Skeletal muscle tissue (tissue), 4 donors: ENCODE data around the gene CRYBA4. TPM values are rescaled to one million over a fixed set of nuclear protein-coding genes. Genes with fewer than 3 reads are reported as not detected.

Source experiments
- H3K27ac ChIP-seq: one replicate; pipeline ENCODE4 v1.7.0; 2013; ENCODE audit warnings: mild to moderate bottlenecking, low read depth, low read length, inconsistent platforms
- H3K27me3 ChIP-seq, 3 donors: one replicate each; pipeline ENCODE4 v1.7.0; 2013; ENCODE audit warnings: low read length in 3 of 3; ENCODE audit not compliant: control insufficient read depth in 3 of 3, insufficient read depth in 3 of 3
- H3K36me3 ChIP-seq, 3 donors: one replicate each; pipeline ENCODE4 v1.7.0; 2013; ENCODE audit warnings: low read length in 3 of 3; ENCODE audit not compliant: control insufficient read depth in 3 of 3, insufficient read depth in 3 of 3
- H3K4me1 ChIP-seq, 3 donors: one replicate each; pipeline ENCODE4 v1.7.0; 2013; ENCODE audit warnings: low read length in 3 of 3, mild to moderate bottlenecking in 3 of 3; ENCODE audit not compliant: control insufficient read depth in 3 of 3, insufficient read depth in 3 of 3
- H3K4me3 ChIP-seq, 3 donors: one replicate each; pipeline ENCODE4 v1.7.0; 2013; ENCODE audit warnings: low read length in 3 of 3
- H3K9ac ChIP-seq, 3 donors: one replicate each; pipeline ENCODE4 v1.7.0; 2013; ENCODE audit warnings: low read length in 3 of 3, mild to moderate bottlenecking in 3 of 3, moderate library complexity in 2 of 3, low read depth in 1 of 3
- H3K9me3 ChIP-seq, 3 donors: one replicate each; pipeline ENCODE4 v1.7.0; 2013; ENCODE audit warnings: low read length in 3 of 3; ENCODE audit not compliant: control insufficient read depth in 3 of 3
- total RNA-seq: library from RNA; depleted of rRNA; stranded (reverse); fragments of >200 nt; gene quantifications from one replicate; pipeline ENCODE4 v1.2.3, GENCODE V29; 2014
- donor health status: Osteomylitis.

CRYBA4 gene
- not detected for total RNA-seq

DNA sequence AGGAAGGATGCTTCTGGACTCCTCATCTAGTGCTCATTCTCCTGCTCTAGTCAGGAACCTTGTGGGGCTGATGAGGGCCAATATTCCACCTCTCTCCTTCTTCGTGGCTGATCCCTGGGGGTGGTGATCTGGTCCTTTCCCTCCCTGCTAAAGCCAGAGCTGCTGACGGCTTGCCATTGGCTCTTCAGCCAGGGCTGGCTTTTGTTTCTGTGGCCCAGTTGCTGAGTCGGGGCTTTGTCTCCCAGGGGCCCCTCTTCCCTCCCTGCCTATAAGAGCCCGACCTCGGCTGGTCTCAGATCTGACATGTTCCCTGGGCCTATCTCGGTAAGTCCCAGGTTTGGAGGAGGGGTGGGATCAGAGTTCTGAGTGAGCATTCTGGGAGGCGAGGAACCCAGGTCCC, at the start of gene CRYBA4:
CRYBA4 (plus strand) TSS at position 301 of the 400 bp plus-strand sequence. CDS start 634 bp downstream, outside the sequence.
- no peak within 1 kb of the TSS for H3K27ac ChIP-seq
- no peak within 1 kb of the TSS for H3K9ac ChIP-seq
- H3K4me3 ChIP-seq, result no peak within 1 kb of the TSS
- H3K27me3 ChIP-seq, result no peaks in the 10 kb centered on the region
- no peaks in the 10 kb centered on the region for H3K36me3 ChIP-seq
- H3K4me1 ChIP-seq, result peaks cover 2 to 5% (median 3%) of the 10 kb centered on the region in 3 donors
- no peaks in the 10 kb centered on the region for H3K9me3 ChIP-seq

DNA sequence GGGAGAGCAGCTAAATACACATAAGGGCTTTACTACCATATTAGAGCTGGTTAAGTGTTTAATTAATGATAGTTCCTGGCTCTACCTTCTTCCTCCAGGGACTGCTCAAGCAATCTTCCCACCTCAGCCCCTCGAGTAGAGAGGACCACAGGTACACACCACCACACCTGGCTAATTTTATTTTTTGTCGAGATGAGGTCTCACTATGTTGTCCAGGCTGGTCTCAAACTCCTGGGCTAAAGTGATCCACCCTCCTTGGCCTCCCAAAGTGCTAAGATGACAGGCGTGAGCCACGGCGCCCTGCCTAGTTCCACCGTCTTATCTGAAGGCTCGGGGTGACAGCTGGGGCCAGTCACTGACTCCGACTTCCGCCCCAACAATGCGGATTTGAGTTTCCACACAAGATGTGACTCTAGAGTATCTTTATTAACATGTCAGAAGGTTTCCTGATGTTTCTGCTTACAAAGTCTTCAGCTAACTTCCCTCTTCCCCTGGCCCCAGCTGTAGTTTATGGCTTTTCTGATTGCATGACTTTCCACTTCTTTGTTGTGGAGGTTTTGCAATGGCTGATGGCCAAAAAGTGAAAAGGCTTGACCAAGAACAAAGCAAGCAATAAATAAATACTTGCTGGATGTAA, 48.6 kb upstream of the CRYBA4 start:
- Histone ChIP-seq H3K27me3 (no peaks in the 10 kb centered on the region), H3K4me1 (peaks cover 22 to 38% (median 31%) of the 10 kb centered on the region in 3 donors), H3K27ac (peak overlapping the region; percentile 49), H3K4me3 (no peak overlapping the region), H3K9me3 (no peaks in the 10 kb centered on the region), H3K36me3 (no peaks in the 10 kb centered on the region), H3K9ac (peak overlapping the region in 1 of 3 donors; percentile 4)

DNA sequence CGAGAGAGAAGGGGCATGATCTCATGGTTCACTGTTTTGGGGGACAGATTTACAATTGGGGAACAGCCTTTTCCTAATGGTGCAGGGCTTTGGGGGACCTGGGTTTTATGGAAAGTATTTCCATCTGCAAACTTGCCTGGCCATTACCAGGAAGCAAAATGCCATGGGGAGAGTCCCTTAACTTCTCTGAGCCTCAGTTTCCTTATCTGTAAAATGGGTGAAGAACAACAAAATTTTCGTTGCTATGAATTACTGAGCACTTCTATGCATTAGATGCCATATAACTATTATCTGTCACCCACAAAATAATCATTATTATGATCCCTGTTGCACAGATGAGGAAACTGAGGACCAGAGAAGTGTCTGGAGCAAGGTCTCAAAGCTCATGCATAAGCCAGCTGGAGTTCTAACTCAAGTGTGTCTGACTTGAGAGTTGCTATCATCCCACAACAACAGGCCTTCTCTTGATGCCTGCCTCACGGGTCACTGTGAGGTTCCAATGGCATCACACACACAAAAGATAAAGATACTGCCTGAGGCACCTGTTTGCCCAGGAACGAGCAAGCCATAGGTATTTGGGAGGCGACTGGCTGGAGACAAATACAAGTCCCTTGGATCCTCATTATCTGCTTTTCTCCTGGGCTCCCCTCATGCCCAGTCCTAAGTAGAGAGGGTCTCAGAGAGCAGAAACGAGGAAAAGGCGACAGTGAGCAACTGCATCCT, 47.6 kb upstream of the CRYBA4 start:
- Histone ChIP-seq H3K36me3 (no peaks in the 10 kb centered on the region), H3K9ac (peak overlapping the region in 1 of 3 donors; percentile 35), H3K27ac (peak overlapping the region; percentile 31), H3K9me3 (no peaks in the 10 kb centered on the region), H3K4me3 (no peak overlapping the region), H3K4me1 (peaks cover 17 to 34% (median 29%) of the 10 kb centered on the region in 3 donors), H3K27me3 (no peaks in the 10 kb centered on the region)

DNA sequence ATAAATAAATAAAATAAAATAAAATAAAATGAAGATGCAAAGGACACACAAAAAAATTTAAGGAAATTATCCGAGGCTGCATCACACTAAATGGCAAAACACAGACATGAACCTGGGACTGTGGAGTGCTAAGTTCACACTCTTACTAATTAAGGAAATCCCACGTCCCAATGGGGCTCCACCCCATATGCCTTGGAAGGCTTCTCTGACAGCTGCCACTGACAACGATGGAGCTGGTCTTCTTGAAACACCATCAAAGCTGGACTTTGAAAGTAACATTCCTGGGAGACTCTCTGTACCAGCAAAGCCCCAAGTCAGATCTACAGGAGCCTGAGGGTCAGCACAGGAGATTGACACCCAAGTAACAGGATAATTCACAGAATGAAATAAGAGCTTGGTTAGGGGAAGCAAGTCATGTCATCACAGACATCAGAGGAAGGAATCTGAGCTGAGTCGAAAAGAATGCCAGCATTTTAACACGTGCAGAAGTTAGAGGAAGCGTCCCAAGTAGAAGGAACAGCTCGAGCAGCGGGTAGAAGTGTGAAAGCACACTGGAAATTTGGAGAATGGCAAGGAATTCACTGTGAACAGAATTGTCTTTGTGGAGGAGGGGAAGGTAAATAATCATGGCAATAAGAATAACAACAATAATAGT, 45.6 kb upstream of the CRYBA4 start:
- H3K4me1 ChIP-seq, result peaks cover 13 to 35% (median 34%) of the 10 kb centered on the region in 3 donors
- H3K27me3 ChIP-seq, result no peaks in the 10 kb centered on the region
- H3K9ac ChIP-seq, result peak overlapping the region in 1 of 3 donors; percentile 34
- peaks cover 0 to 2% (median 1%) of the 10 kb centered on the region in 3 donors for H3K36me3 ChIP-seq
- H3K27ac ChIP-seq, result peak overlapping the region; percentile 14
- no peak overlapping the region for H3K4me3 ChIP-seq
- H3K9me3 ChIP-seq, result no peaks in the 10 kb centered on the region

DNA sequence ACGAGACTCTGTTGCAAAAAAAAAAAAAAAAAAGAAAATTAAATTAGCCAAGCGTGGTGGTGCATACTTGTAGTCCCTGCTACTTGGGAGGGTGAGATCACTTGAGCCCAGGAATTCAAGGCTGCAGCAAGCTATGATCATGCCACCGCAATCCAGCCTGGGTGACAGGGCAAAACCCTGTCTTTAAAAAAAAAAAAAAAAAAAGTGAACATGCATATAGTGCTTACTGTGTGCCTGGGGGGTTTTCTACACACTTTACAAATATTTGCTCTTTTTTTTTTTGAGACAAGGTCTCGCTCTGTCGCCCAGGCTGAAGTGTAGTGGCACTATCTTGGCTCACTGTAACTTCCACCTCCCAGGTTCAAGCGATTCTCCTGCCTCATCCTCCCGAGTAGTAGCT, 44.7 kb upstream of the CRYBA4 start:
- H3K27me3 ChIP-seq, result no peaks in the 10 kb centered on the region
- H3K36me3 ChIP-seq, result peaks cover 4 to 7% (median 4%) of the 10 kb centered on the region in 3 donors
- no peaks in the 10 kb centered on the region for H3K9me3 ChIP-seq
- H3K9ac ChIP-seq, result no peak overlapping the region
- H3K4me3 ChIP-seq, result no peak overlapping the region
- H3K27ac ChIP-seq, result no peak overlapping the region
- H3K4me1 ChIP-seq, result peaks cover 13 to 32% (median 26%) of the 10 kb centered on the region in 3 donors

DNA sequence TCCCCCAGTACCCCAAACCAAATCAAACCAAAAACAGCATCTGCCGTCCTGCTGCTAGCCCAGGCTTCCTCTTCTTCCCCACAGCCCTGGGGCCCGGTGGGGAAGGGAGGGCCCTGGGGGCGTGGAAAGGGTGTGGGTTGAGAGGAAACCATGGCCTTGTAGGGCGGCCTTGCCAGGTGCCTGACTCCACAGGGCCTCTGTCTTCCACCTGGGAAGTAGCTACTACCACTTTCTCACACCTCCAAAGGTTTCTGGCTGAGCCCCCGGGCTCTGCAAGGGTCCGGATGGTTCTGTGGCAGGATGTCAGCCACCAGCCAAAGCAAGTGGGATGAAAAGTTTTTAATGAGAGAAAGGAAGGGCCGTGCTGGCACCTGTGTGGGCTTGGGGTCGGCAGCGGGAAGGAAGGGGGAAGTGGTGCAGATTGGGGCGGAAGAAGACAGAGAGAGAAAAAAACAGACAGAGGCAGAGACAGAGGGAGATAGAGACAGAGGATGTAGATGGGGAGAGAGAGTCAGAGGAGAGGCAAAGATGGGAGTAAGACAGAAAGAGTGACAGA, 42.4 kb upstream of the CRYBA4 start:
- Histone ChIP-seq H3K27ac (no peak overlapping the region), H3K36me3 (peaks cover 4 to 13% (median 8%) of the 10 kb centered on the region in 3 donors), H3K4me1 (peaks cover 7 to 29% (median 24%) of the 10 kb centered on the region in 3 donors), H3K9me3 (no peaks in the 10 kb centered on the region), H3K4me3 (no peak overlapping the region), H3K9ac (no peak overlapping the region), H3K27me3 (no peaks in the 10 kb centered on the region)

DNA sequence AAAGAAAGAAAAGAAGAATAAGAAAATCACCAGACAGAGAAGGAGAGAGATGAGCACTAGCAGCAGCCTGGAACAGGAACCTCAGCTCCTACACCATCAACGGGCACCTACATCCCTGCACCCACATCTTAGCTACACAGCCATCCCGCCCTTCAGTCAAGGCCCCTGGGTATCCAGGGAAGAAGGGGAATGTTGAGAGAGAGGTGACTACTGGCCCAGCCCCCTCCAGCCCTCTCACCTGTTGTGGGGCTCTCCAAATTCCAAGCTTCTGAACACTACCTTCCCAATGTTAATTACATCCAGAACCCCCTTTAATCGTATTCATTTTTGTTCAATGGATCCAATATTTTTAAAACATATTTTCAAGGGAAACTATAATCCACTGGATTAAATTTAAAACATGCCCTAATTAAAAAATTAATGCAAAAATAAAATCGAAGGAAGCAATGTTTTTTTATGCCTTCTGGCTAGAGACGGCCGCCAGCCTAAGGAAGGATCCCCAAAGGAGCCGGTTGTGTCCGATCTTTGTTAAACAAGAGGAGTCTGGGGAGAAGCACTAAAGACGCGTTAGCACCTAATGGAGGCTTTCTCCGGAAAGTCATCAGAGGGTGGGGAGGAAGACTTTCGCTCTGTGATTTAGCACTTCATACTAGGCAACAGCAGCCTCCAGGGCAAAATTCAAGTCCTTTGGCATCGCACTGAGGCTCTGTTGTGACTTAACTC, 41.4 kb upstream of the CRYBA4 start:
- no peaks in the 10 kb centered on the region for H3K9me3 ChIP-seq
- no peak overlapping the region for H3K4me3 ChIP-seq
- H3K36me3 ChIP-seq, result peaks cover 4 to 13% (median 8%) of the 10 kb centered on the region in 3 donors
- no peaks in the 10 kb centered on the region for H3K27me3 ChIP-seq
- H3K4me1 ChIP-seq, result peaks cover 16 to 32% (median 26%) of the 10 kb centered on the region in 3 donors
- no peak overlapping the region for H3K9ac ChIP-seq
- H3K27ac ChIP-seq, result no peak overlapping the region

DNA sequence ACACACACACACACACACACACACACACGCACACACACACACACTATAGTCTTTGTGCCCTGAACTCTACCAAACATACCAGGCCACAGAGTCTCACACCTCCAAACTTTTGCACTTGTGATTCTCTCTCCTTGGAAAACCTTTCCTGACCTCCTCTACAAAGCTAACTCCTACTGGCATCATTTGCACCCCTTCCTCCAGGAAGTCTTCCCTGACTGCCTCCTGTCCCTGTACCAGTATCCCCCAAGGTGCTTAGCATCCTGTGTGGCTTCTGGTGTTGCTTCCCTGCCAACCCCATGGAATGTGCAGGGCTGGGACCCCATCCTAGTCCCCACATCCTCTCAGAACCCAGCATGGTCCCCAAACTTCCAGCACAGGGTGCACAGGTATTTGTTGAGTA, 40.7 kb upstream of the CRYBA4 start:
- Histone ChIP-seq H3K27me3 (no peaks in the 10 kb centered on the region), H3K9ac (peak overlapping the region in 1 of 3 donors; percentile 11), H3K4me3 (no peak overlapping the region), H3K27ac (no peak overlapping the region), H3K9me3 (no peaks in the 10 kb centered on the region), H3K36me3 (peaks cover 4 to 13% (median 8%) of the 10 kb centered on the region in 3 donors), H3K4me1 (peaks cover 16 to 30% (median 26%) of the 10 kb centered on the region in 3 donors)

DNA sequence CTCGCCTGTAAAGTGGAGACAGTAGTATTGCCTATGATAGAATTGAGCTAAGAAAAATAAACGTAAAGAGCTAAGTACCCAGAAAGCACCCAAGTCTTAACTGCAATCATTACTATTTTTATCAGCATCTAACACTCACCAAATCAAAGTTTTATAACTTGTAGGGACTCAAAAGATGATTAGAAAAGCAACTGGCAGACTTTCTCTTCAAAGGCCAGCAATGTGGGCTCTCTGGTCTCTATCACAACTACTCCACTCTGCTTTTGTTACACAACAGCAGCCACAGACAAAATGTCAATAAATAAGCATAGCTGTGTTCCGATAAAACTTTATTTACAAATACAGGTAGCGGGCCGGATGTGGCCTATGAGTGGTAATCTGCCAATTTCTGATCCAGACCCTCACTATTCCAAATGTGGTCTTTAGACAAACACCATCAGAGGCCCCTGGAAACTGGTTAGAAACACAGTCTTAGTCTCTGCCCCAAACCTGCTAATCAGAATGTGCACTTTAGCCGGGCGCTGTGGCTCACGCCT, 40.1 kb upstream of the CRYBA4 start:
- no peaks in the 10 kb centered on the region for H3K9me3 ChIP-seq
- H3K27me3 ChIP-seq, result no peaks in the 10 kb centered on the region
- H3K4me1 ChIP-seq, result peaks cover 14 to 27% (median 25%) of the 10 kb centered on the region in 3 donors
- H3K27ac ChIP-seq, result no peak overlapping the region
- H3K4me3 ChIP-seq, result no peak overlapping the region
- peaks cover 4 to 13% (median 8%) of the 10 kb centered on the region in 3 donors for H3K36me3 ChIP-seq
- H3K9ac ChIP-seq, result no peak overlapping the region
